NCI-H510A (cell line): Measurements from ENCODE around the gene PRF1.

Experiments used
- DNase-seq: peaks from one replicate; lab custom pipeline; 2025; lab: John Stamatoyannopoulos, UW

PRF1 gene

GRCh38 chr10:70560511-70560941 is 42.0 kb downstream of the PRF1 start:
- no peak for DNase-seq

GRCh38 chr10:70559861-70560260 is 42.7 kb downstream of the PRF1 start:
- no peak for DNase-seq

DNA sequence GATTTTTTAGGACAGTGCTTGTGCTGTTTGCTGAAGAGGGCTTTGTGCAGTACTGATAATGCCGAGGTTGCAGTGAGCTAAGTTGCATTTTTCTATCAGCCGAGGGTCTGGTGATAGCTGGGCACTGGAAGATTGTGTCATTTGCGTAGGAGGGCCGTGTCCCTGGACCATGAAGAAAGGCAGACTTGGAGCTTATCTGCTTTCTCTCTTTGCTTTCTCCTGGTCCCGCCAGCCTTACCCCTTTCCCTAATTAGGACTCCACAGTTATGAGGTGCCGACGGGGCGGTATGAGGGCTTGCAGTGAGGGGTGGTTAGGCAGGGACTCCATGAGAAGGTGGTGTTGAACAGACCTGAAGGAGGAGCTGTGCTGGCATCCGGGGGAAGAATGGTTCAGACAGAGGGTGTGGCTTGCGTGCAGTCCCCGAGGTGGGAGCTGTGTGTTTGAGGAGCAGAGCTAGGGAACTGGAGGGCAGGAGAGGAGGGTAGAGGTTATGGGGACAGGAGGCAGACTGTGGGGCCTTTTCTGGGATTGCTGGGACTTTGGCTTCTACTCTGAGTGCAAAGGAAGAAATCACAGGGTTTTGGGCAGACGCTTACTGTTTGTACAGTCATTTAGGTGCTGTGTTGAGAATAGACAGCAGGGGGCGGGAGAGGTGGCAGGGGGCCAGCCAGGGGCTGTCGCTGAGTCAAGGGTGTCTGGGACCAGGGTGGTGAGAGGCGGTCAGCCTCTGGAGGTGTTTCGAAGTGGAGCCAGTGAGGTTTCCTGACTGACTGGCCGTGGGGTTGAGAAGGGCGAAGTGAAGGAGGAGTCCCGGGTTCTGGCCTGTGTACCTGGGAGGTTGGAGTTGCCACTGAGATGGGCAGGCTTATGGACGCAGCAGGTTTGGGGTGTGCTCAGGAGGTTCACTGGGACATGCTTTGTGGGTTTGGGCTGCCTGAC is 43.4 kb downstream of the PRF1 start:
- no peak for DNase-seq

GRCh38 chr10:70558295-70558694 is 44.2 kb downstream of the PRF1 start:
- no peak for DNase-seq

DNA sequence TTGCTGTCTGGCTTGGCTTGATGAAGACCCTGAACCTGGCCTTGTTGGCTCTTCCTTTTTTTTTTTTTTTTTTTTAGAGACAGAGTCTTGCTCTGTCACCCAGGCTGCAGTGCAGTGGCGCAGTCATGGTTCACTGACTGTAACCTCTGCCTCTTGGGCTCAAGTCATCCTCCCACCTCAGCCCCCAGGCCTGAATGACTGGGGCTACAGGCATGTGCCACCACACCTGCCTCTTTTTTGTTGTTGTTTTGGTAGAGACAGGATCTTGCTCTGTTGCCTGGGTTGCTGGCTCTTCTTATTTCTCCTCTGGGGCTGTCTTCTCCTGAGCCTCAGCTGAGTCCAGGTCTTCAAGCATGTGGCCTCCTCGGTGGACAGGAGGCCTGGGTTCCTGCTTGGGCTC is 44.7 kb downstream of the PRF1 start:
- no peak for DNase-seq

DNA sequence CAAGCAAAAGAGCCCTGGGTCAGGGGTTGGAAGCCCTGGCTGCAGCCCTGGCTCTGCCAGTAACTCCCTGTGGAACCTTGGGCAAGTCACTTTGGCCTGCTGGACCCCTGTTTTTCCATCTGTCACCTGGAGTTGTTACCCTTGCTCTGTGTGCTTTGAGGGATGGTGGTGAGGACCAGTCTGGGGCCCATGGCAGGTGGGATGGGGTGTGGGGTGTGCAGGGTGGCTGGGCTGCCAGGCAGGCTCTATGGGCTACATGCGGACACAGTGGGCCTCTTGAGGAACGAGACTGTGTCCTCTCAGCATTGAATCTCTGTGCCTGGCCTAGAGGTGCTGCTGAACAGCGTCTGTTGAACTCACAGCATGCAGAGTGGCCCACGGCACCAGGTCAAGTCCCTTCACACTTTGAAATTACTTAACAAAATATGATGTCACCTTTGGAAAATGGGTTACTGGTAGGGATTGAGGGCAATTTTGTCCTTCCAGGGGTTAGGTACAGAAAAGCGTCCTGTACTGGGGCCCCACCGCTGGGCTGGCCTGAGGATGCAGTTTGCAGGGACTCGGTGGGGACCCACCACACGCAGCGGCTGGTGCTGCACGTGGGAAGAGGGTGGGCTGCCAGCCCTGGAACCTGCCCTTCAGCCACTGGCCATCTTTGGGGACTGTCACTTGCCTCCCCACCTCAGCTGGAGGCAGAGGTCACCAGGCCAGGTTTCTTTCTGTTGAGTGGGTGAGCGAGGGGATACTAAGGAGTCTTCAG is 45.3 kb downstream of the PRF1 start:
- DNase-seq = no peak

DNA sequence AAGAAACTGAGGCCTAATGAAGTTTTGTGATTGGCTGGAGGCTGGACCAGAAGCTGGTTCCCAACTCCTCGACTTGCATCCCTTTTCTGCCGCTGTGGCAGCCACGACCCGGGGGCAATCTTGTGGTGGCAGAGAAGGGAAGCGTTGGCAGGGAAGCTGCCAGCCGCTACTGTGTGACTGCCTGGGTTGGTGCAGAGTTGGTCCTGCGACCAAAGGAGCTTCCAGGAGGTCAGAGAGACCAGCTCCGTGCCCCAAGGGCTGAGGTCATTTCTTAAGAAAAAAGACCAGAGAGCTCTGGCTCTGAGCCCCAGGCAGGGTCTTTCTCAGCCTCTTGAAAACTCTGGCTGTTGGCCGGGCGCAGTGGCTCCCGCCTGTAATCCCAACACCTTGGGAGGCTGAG is 47.2 kb downstream of the PRF1 start:
- no peak for DNase-seq

DNA sequence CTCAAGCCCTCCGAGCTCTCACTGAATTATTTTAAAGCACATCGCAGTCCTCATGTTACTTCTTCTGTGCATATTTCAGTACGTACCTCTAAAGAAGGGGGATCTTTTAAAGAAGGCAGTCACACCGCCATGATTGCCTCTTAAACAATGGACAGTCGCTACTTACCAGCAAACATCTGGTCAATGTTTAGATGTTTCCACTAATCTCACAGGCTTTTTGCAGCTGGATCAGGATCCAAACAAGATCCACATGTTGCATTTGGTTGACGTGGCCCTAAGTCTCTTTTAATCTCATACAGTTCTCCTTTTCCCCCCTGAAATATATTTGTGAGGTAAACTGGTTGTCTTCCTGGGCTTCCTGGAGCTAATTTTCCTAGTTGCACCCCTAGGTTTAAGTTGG is 50.0 kb downstream of the PRF1 start:
- no peak for DNase-seq

DNA sequence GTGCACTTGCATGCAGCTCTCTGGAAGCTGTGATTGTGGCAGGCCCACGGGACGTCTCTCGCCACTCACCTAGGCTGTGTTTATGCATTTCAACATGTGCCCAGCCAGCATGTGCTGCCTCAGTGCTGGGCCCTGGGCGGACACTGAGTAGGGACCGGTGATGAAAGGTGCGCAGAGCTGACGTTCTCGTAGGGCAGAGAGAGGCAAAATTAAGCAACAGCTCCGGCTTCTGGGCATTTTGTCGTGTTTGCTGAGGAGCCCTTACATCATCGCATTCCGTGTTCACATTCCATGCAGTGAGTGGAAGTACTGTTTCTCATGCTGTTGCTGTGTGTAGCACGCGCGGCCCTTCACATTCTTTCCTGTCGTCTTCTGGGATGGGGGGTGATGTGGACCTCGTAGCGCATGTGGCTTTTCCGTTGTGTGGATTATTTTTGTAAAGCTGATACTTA is 50.5 kb downstream of the PRF1 start:
- DNase-seq = no peak

DNA sequence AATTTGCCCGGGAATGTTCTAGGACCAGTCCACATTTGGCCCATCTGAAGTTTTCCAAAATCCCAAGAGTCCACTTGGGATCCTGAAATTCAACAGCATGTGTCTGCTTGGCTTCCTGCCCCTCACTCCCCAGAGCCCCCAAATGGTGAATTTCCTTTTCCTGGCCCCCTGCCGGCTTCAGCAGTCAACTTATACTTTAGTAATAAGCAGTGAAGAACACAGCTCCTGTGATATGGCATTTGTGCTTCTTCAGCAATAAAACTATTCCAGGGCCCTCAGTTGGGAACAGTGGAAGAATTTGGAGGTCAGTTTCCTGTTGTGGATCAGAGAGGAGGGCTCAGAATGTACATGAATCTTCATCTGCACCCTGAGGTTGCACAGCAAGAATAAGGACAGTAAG is 51.1 kb downstream of the PRF1 start:
- DNase-seq = no peak

- no peak for DNase-seq
Observed at GRCh38 chr10:70550459-70550858, 52.1 kb downstream of the PRF1 start.

- DNase-seq = peak; percentile 21
Observed at GRCh38 chr10:70549962-70550458, 52.5 kb downstream of the PRF1 start.

DNA sequence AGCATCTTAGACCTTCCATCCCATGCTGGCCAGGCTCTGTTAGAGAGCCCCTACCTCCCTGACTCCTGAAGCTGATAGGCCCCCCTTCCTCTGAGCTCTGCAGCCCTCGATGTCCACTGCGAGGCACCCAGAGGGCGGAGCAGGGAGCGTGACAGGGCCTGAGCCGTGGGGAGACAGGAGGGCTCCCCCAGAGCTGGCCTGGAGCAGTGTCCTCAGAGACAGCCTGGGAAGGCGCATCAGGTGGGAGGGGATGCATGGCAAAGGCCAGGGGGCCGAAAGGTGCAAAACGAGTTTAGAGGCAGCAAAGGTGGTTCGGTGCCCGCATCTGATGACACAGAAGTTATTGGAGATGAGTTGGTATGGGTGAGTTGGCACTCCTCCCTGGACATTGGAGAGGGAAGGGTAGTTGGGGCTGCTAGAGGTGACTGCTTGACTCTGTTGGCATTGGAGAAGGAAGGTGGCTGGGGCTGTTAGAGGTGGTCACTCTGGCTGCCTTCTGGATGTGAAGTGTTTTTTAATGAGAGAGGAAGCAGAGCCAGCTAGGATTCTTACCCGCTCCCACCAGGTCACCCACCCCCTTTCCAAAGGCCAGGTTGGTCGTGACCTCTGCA is 53.1 kb downstream of the PRF1 start:
- no peak for DNase-seq
